CD14-positive monocyte (primary cell): Measurements from ENCODE around the gene SRP14. TPM values are rescaled to one million over a fixed set of nuclear protein-coding genes. Genes with fewer than 3 reads are reported as not detected.
A peak's percentile ranks its signal among the peaks of the same experiment; 100 is the strongest.

Source experiments
- DNase-seq, 3 donors: peaks; one replicate each; pipeline ENCODE4 v3.0.0-alpha.2; 2011 to 2022
- H2AFZ ChIP-seq: 2 replicates; pipeline ENCODE4 v1.6.0; 2012; ENCODE audit warnings: mild to moderate bottlenecking, low read depth, low read length, inconsistent platforms; ENCODE audit not compliant: insufficient read depth, poor library complexity, severe bottlenecking
- H3K27ac ChIP-seq, 2 donors: 1 replicate in 1 of 2; 2 replicates in 1 of 2; pipeline ENCODE4 v1.5.1; 2012 to 2013; ENCODE audit warnings: low read length in 2 of 2, control low read depth in 1 of 2, inconsistent platforms in 1 of 2, low read depth in 1 of 2, mild to moderate bottlenecking in 1 of 2
- H3K27me3 ChIP-seq, 2 donors: one replicate each; pipeline versions ENCODE4 v1.6.0 to v1.6.1; 2011 to 2013; ENCODE audit warnings: low read length in 2 of 2; ENCODE audit not compliant: control insufficient read depth in 2 of 2, insufficient read depth in 2 of 2
- H3K36me3 ChIP-seq, 2 donors: replicated peaks in 1 of 2; 1 replicate in 1 of 2; 2 replicates in 1 of 2; pipeline versions ENCODE4 v1.5.1 to v1.6.1; 2012 to 2013; ENCODE audit warnings: low read length in 2 of 2, control low read depth in 1 of 2, inconsistent platforms in 1 of 2, mild to moderate bottlenecking in 1 of 2; ENCODE audit not compliant: insufficient read depth in 2 of 2, control insufficient read depth in 1 of 2
- H3K4me1 ChIP-seq, 2 donors: 1 replicate in 1 of 2; 2 replicates in 1 of 2; pipeline versions ENCODE4 v1.5.1 to v1.6.1; 2012 to 2013; ENCODE audit warnings: low read length in 2 of 2, control low read depth in 1 of 2, inconsistent platforms in 1 of 2, mild to moderate bottlenecking in 1 of 2, moderate library complexity in 1 of 2; ENCODE audit not compliant: insufficient read depth in 2 of 2, control insufficient read depth in 1 of 2
- H3K4me2 ChIP-seq: replicated peaks from 2 replicates; pipeline ENCODE3; 2012; ENCODE audit warnings: low read length, moderate library complexity, mild to moderate bottlenecking; ENCODE audit not compliant: poor library complexity, severe bottlenecking; ENCODE audit errors: extremely low read depth
- H3K4me3 ChIP-seq, 3 experiments: fragments of 200-600 bp in 1 of 3; sonication (generic) in 1 of 3; replicated peaks in 1 of 3; 1 replicate in 2 of 3; 2 replicates in 1 of 3; pipeline ENCODE4 v1.5.1; 2011 to 2013; ENCODE audit warnings: low read length in 3 of 3, mild to moderate bottlenecking in 3 of 3, control low read depth in 2 of 3, low read depth in 2 of 3, inconsistent platforms in 1 of 3, moderate library complexity in 1 of 3
- H3K79me2 ChIP-seq: 2 replicates; pipeline ENCODE4 v1.6.0; 2012; ENCODE audit warnings: mild to moderate bottlenecking, control low read depth, inconsistent platforms, low read length, moderate library complexity; ENCODE audit not compliant: insufficient read depth
- H3K9ac ChIP-seq: 2 replicates; pipeline ENCODE4 v1.6.0; 2017; ENCODE audit warnings: low read length, mild to moderate bottlenecking; ENCODE audit not compliant: insufficient read depth, poor library complexity, severe bottlenecking
- H3K9me3 ChIP-seq, 2 donors: replicated peaks in 1 of 2; 1 replicate in 1 of 2; 2 replicates in 1 of 2; pipeline versions ENCODE4 v1.5.1 to v1.6.1; 2012 to 2013; ENCODE audit warnings: low read length in 2 of 2, control low read depth in 1 of 2; ENCODE audit not compliant: control insufficient read depth in 1 of 2, insufficient read depth in 1 of 2
- H4K20me1 ChIP-seq: 2 replicates; pipeline ENCODE4 v1.6.0; 2012; ENCODE audit warnings: mild to moderate bottlenecking, low read length, control low read depth, moderate library complexity; ENCODE audit not compliant: insufficient read depth
- H3K27ac Mint-ChIP-seq, 7 donors: one replicate each; pipeline ENCODE4 v1.8.0; 2020; ENCODE audit warnings: mild to moderate bottlenecking in 7 of 7, mixed read lengths in 7 of 7, moderate library complexity in 6 of 7, inconsistent platforms in 2 of 7
- H3K27me3 Mint-ChIP-seq, 3 donors: one replicate each; pipeline ENCODE4 v1.8.0; 2021 to 2022; ENCODE audit warnings: low read depth in 3 of 3, mild to moderate bottlenecking in 3 of 3, mixed read lengths in 3 of 3, moderate library complexity in 3 of 3, inconsistent platforms in 1 of 3
- H3K36me3 Mint-ChIP-seq, 2 donors: one replicate each; pipeline ENCODE4 v1.8.0; 2020; ENCODE audit warnings: mixed read lengths in 2 of 2, inconsistent platforms in 1 of 2, mild to moderate bottlenecking in 1 of 2
- H3K4me1 Mint-ChIP-seq: one replicate; pipeline ENCODE4 v1.8.0; 2020; ENCODE audit warnings: mild to moderate bottlenecking, mixed read lengths
- H3K4me3 Mint-ChIP-seq, 2 donors: one replicate each; pipeline ENCODE4 v1.8.0; 2020; ENCODE audit warnings: mild to moderate bottlenecking in 2 of 2, mixed read lengths in 2 of 2, moderate library complexity in 1 of 2
- H3K9me3 Mint-ChIP-seq, 7 donors: one replicate each; pipeline ENCODE4 v1.8.0; 2020 to 2022; ENCODE audit warnings: mixed read lengths in 7 of 7, mild to moderate bottlenecking in 6 of 7, moderate library complexity in 6 of 7, inconsistent platforms in 2 of 7
- CTCF ChIP-seq: fragments of 200-600 bp; IDR thresholded peaks from one replicate; pipeline ENCODE4 v1.8.0; 2022; ENCODE audit warnings: antibody characterized with exemption, mild to moderate bottlenecking
- WGBS: methylation state at CpG from one replicate; pipeline ENCODE4 v1.1.5; 2013; ENCODE audit warnings: missing lambda C conversion rate; ENCODE audit not compliant: insufficient coverage; 5-methylcytosine and 5-hydroxymethylcytosine counted together
- intact Hi-C, 2 donors: fragments of 100-400 bp; cut with micrococcal nuclease; formaldehyde crosslinking; loops; one replicate each; pipeline versions ENCODE4 v1.15.0 to v1.15.1; 2023
- polyA plus RNA-seq, 3 donors: library from polyadenylated mRNA; depleted of rRNA in 1 of 3; unstranded in 2 of 3; stranded (reverse) in 1 of 3; fragments of 300-500 nt in 2 of 3; fragments of >200 nt in 1 of 3; fragmentation: Illumina TruSeq in 2 of 3; gene quantifications; 1 replicate in 2 of 3; 2 replicates in 1 of 3; pipeline ENCODE4 v1.2.3, GENCODE V29; 2012 to 2021

The SRP14 gene
- polyA plus RNA-seq, 3 donors, result 181 to 548 (median 525) TPM

GRCh38 chr15:40058476-40059140 is 19.6 kb upstream of the SRP14 start:
- peak overlapping the region in 1 of 2 donors; percentile 13 for H3K4me3 Mint-ChIP-seq
- H3K27ac Mint-ChIP-seq, result peak overlapping the region in 4 of 7 donors; percentile 29 to 83 (median 58)
- Histone ChIP-seq H3K27me3 (no peaks in the 10 kb centered on the region), H3K4me1 (peaks cover 33 to 49% of the 10 kb centered on the region in 2 donors), H3K9me3 (no peaks in the 10 kb centered on the region), H2AFZ (no peak overlapping the region), H3K27ac (peak overlapping the region in 1 of 2 donors; percentile 1), H3K79me2 (no peaks in the 10 kb centered on the region), H3K4me2 (no peak overlapping the region), H3K9ac (no peak overlapping the region), H4K20me1 (no peaks in the 10 kb centered on the region), H3K4me3 (no peak overlapping the region), H3K36me3 (no peaks in the 10 kb centered on the region)
- H3K9me3 Mint-ChIP-seq, result no peaks in the 10 kb centered on the region
- TF ChIP-seq CTCF, result no peak
- no peaks in the 10 kb centered on the region for H3K27me3 Mint-ChIP-seq
- intact Hi-C loops, result no loop called here
- 71% methylated on average over 1 of the region's 3 CpGs for WGBS
- H3K4me1 Mint-ChIP-seq, result peaks cover 43% of the 10 kb centered on the region
- peaks cover 2 to 5% of the 10 kb centered on the region in 2 donors for H3K36me3 Mint-ChIP-seq
- peak; percentile 33 to 67 (median 49) for DNase-seq

- Mint-ChIP-seq H3K4me1 (peaks cover 58% of the 10 kb centered on the region), H3K27me3 (no peaks in the 10 kb centered on the region), H3K36me3 (peaks cover 2 to 7% of the 10 kb centered on the region in 2 donors), H3K4me3 (no peak overlapping the region), H3K27ac (no peak overlapping the region), H3K9me3 (no peaks in the 10 kb centered on the region)
- TF ChIP-seq CTCF, result no peak
- Histone ChIP-seq H2AFZ (no peak overlapping the region), H3K79me2 (no peaks in the 10 kb centered on the region), H3K4me3 (no peak overlapping the region), H3K27ac (no peak overlapping the region), H3K9ac (no peak overlapping the region), H3K27me3 (no peaks in the 10 kb centered on the region), H3K4me1 (peaks cover 45 to 64% of the 10 kb centered on the region in 2 donors), H3K4me2 (no peak overlapping the region), H4K20me1 (no peaks in the 10 kb centered on the region), H3K9me3 (no peaks in the 10 kb centered on the region), H3K36me3 (no peaks in the 10 kb centered on the region)
- WGBS, result 93% methylated on average over 10 of the region's 14 CpGs
- no peak for DNase-seq
- intact Hi-C loops, result no loop called here
These were observed 16.8 kb upstream of the SRP14 start for GRCh38 chr15:40055576-40056293.
